Mesendoderm (in vitro differentiated cells): ENCODE measurements around the gene CGNL1.

ENCODE experiments used
- DNase-seq: peaks from one replicate; pipeline ENCODE4 v3.0.0; 2013
- H2AK5ac ChIP-seq: 2 replicates; pipeline ENCODE4 v1.6.1; 2013; ENCODE audit warnings: low read length, inconsistent platforms
- H2BK120ac ChIP-seq: 2 replicates; pipeline ENCODE4 v1.6.1; 2013; ENCODE audit warnings: low read depth, mild to moderate bottlenecking, low read length, moderate library complexity, mixed read lengths
- H2BK15ac ChIP-seq: replicated peaks from 2 replicates; pipeline ENCODE4 v1.6.1; 2013; ENCODE audit warnings: low read depth, mild to moderate bottlenecking, moderate library complexity
- H2BK5ac ChIP-seq: 2 replicates; pipeline ENCODE4 v1.6.1; 2013; ENCODE audit warnings: low read length, inconsistent platforms
- H3K18ac ChIP-seq: 2 replicates; pipeline ENCODE4 v1.6.1; 2013; ENCODE audit warnings: mild to moderate bottlenecking, low read length, mixed read lengths
- H3K23ac ChIP-seq: one replicate; pipeline ENCODE4 v1.6.1; 2013; ENCODE audit warnings: low read length
- H3K27ac ChIP-seq: 2 replicates; pipeline ENCODE4 v1.5.1; 2013; ENCODE audit warnings: low read depth, mild to moderate bottlenecking, inconsistent platforms, low read length, moderate library complexity
- H3K27me3 ChIP-seq: 2 replicates; pipeline ENCODE4 v1.6.1; 2013; ENCODE audit warnings: low read length, control low read depth, mild to moderate bottlenecking, inconsistent platforms; ENCODE audit not compliant: insufficient read depth, poor library complexity
- H3K36me3 ChIP-seq: 2 replicates; pipeline ENCODE4 v1.6.1; 2013; ENCODE audit warnings: low read length, inconsistent platforms; ENCODE audit not compliant: control insufficient read depth, insufficient read depth
- H3K4ac ChIP-seq: one replicate; pipeline ENCODE4 v1.6.1; 2013; ENCODE audit warnings: low read depth, mild to moderate bottlenecking, low read length, moderate library complexity
- H3K4me1 ChIP-seq: 2 replicates; pipeline ENCODE4 v1.6.1; 2013; ENCODE audit warnings: low read depth, low read length, inconsistent platforms; ENCODE audit not compliant: control insufficient read depth
- H3K4me2 ChIP-seq: 2 replicates; pipeline ENCODE4 v1.6.1; 2013; ENCODE audit warnings: low read length
- H3K4me3 ChIP-seq: 2 replicates; pipeline ENCODE4 v1.5.1; 2013; ENCODE audit warnings: mild to moderate bottlenecking, low read length
- H3K56ac ChIP-seq: one replicate; pipeline ENCODE4 v1.6.1; 2013; ENCODE audit warnings: low read length
- H3K79me1 ChIP-seq: 2 replicates; pipeline ENCODE4 v1.6.1; 2013; ENCODE audit warnings: low read length, inconsistent platforms
- H3K79me2 ChIP-seq: 2 replicates; pipeline ENCODE4 v1.6.1; 2013; ENCODE audit warnings: mild to moderate bottlenecking, low read length; ENCODE audit not compliant: control insufficient read depth, insufficient read depth
- H3K9ac ChIP-seq: 2 replicates; pipeline ENCODE4 v1.6.1; 2013; ENCODE audit warnings: low read length, inconsistent platforms
- H4K5ac ChIP-seq: one replicate; pipeline ENCODE4 v1.6.1; 2013; ENCODE audit warnings: low read length
- H4K8ac ChIP-seq: one replicate; pipeline ENCODE4 v1.6.1; 2013; ENCODE audit warnings: low read depth, mild to moderate bottlenecking, control low read depth, low read length, moderate library complexity
- WGBS: extraction: QIAGEN DNeasy Blood & Tissue Kit; methylation state at CpG from one replicate; pipeline ENCODE4 v1.1.7; 2013; ENCODE audit warnings: low lambda C conversion rate, missing lambda C conversion rate; ENCODE audit not compliant: insufficient coverage; ENCODE audit errors: extremely low coverage; 5-methylcytosine and 5-hydroxymethylcytosine counted together

Gene CGNL1

GRCh38 chr15:57580428-57580827 is 204.1 kb downstream of the CGNL1 start:
- WGBS = no CpG with 5 or more reads among the region's 8 CpGs

DNA sequence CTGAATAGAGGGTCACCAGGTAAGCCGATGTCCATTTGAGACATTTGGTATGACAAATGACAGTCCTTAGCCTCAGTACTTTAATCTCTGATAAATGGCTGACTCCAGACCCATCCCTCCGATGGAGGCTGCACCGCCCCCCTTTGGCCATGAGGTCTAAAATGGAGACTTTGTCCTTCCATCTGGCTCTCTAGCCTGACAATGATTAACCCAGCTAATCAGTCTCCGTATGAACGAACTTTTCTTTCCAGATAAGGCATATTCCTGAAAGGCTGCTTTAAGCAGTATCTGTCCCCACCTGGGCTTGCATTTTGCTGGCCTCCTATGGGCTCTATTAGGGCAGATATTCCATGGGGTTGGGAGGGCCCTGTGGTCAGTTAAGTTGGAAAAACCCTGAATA is 204.6 kb downstream of the CGNL1 start:
- Histone ChIP-seq H3K56ac (no peak overlapping the region), H2BK120ac (no peak overlapping the region), H2AK5ac (no peak overlapping the region), H3K18ac (no peak overlapping the region), H3K4me3 (no peak overlapping the region), H3K23ac (no peak overlapping the region), H3K36me3 (no peaks in the 10 kb centered on the region), H3K4ac (no peak overlapping the region), H4K8ac (no peak overlapping the region), H3K79me1 (no peaks in the 10 kb centered on the region), H3K27ac (no peak overlapping the region), H2BK15ac (no peak overlapping the region), H3K27me3 (no peaks in the 10 kb centered on the region), H3K4me2 (no peak overlapping the region), H3K4me1 (no peaks in the 10 kb centered on the region), H2BK5ac (no peak overlapping the region), H3K79me2 (no peaks in the 10 kb centered on the region), H4K5ac (no peak overlapping the region), H3K9ac (no peak overlapping the region)
- DNase-seq = no peak
- WGBS = no CpG with 5 or more reads among the region's 5 CpGs

More at GRCh38 chr15:57580428-57580827, 204.1 kb downstream of the CGNL1 start:
- Histone ChIP-seq H2BK15ac (no peak overlapping the region), H3K4ac (no peak overlapping the region), H3K56ac (no peak overlapping the region), H3K4me3 (no peak overlapping the region), H2AK5ac (no peak overlapping the region), H3K79me1 (no peaks in the 10 kb centered on the region), H4K5ac (no peak overlapping the region), H3K9ac (no peak overlapping the region), H4K8ac (no peak overlapping the region), H3K36me3 (no peaks in the 10 kb centered on the region), H2BK120ac (no peak overlapping the region), H3K4me1 (no peaks in the 10 kb centered on the region), H3K27ac (no peak overlapping the region), H3K27me3 (no peaks in the 10 kb centered on the region), H3K79me2 (no peaks in the 10 kb centered on the region), H3K4me2 (no peak overlapping the region), H2BK5ac (no peak overlapping the region), H3K23ac (no peak overlapping the region), H3K18ac (no peak overlapping the region)
- DNase-seq = no peak

- no peak overlapping the region for H4K8ac ChIP-seq
- H3K4me2 ChIP-seq = no peak overlapping the region
- H2BK5ac ChIP-seq = no peak overlapping the region
- no peaks in the 10 kb centered on the region for H3K36me3 ChIP-seq
- no peaks in the 10 kb centered on the region for H3K27me3 ChIP-seq
- no peak overlapping the region for H2AK5ac ChIP-seq
- H3K18ac ChIP-seq = no peak overlapping the region
- no peak overlapping the region for H2BK120ac ChIP-seq
- no peak for DNase-seq
- H3K79me1 ChIP-seq = no peaks in the 10 kb centered on the region
- H3K9ac ChIP-seq = no peak overlapping the region
- H3K4ac ChIP-seq = no peak overlapping the region
- no peak overlapping the region for H3K56ac ChIP-seq
- no peaks in the 10 kb centered on the region for H3K79me2 ChIP-seq
- H3K4me3 ChIP-seq = no peak overlapping the region
- H3K4me1 ChIP-seq = no peaks in the 10 kb centered on the region
- H4K5ac ChIP-seq = no peak overlapping the region
- WGBS = no CpG with 5 or more reads among the region's 1 CpG
- no peak overlapping the region for H3K27ac ChIP-seq
- H3K23ac ChIP-seq = no peak overlapping the region
- no peak overlapping the region for H2BK15ac ChIP-seq
Measured at GRCh38 chr15:57582090-57582489, 205.8 kb downstream of the CGNL1 start.

- no peak overlapping the region for H2BK120ac ChIP-seq
- no peaks in the 10 kb centered on the region for H3K4me1 ChIP-seq
- H4K5ac ChIP-seq = no peak overlapping the region
- H4K8ac ChIP-seq = no peak overlapping the region
- no peak overlapping the region for H3K4ac ChIP-seq
- H3K27me3 ChIP-seq = no peaks in the 10 kb centered on the region
- no peak overlapping the region for H3K18ac ChIP-seq
- H3K79me1 ChIP-seq = no peaks in the 10 kb centered on the region
- no peak overlapping the region for H2AK5ac ChIP-seq
- no peak overlapping the region for H2BK5ac ChIP-seq
- WGBS = no CpG with 5 or more reads among the region's 2 CpGs
- no peak overlapping the region for H3K27ac ChIP-seq
- no peak overlapping the region for H3K9ac ChIP-seq
- H2BK15ac ChIP-seq = no peak overlapping the region
- H3K79me2 ChIP-seq = no peaks in the 10 kb centered on the region
- no peak overlapping the region for H3K23ac ChIP-seq
- H3K4me3 ChIP-seq = no peak overlapping the region
- no peak overlapping the region for H3K56ac ChIP-seq
- no peak overlapping the region for H3K4me2 ChIP-seq
- DNase-seq = no peak
- H3K36me3 ChIP-seq = no peaks in the 10 kb centered on the region
Measured at GRCh38 chr15:57583282-57583681, 207.0 kb downstream of the CGNL1 start.

- no peak overlapping the region for H3K56ac ChIP-seq
- no peak overlapping the region for H3K4me3 ChIP-seq
- H2BK15ac ChIP-seq = no peak overlapping the region
- H3K4me2 ChIP-seq = no peak overlapping the region
- H3K79me1 ChIP-seq = no peaks in the 10 kb centered on the region
- H3K36me3 ChIP-seq = no peaks in the 10 kb centered on the region
- H3K4ac ChIP-seq = no peak overlapping the region
- no peaks in the 10 kb centered on the region for H3K27me3 ChIP-seq
- H3K79me2 ChIP-seq = no peaks in the 10 kb centered on the region
- no peak overlapping the region for H2AK5ac ChIP-seq
- no peak overlapping the region for H3K9ac ChIP-seq
- no peaks in the 10 kb centered on the region for H3K4me1 ChIP-seq
- no peak overlapping the region for H4K8ac ChIP-seq
- no peak overlapping the region for H2BK120ac ChIP-seq
- no CpG with 5 or more reads among the region's 3 CpGs for WGBS
- no peak overlapping the region for H2BK5ac ChIP-seq
- H3K27ac ChIP-seq = no peak overlapping the region
- no peak overlapping the region for H3K18ac ChIP-seq
- no peak for DNase-seq
- H3K23ac ChIP-seq = no peak overlapping the region
- no peak overlapping the region for H4K5ac ChIP-seq
Measured at GRCh38 chr15:57583720-57584119, 207.4 kb downstream of the CGNL1 start.

GRCh38 chr15:57586661-57587424 is 210.5 kb downstream of the CGNL1 start:
- Histone ChIP-seq H3K23ac (no peak overlapping the region), H3K4me1 (no peaks in the 10 kb centered on the region), H2BK15ac (no peak overlapping the region), H4K8ac (no peak overlapping the region), H2AK5ac (no peak overlapping the region), H4K5ac (no peak overlapping the region), H3K4me3 (no peak overlapping the region), H3K36me3 (no peaks in the 10 kb centered on the region), H3K18ac (no peak overlapping the region), H3K79me2 (no peaks in the 10 kb centered on the region), H2BK5ac (no peak overlapping the region), H3K27ac (no peak overlapping the region), H3K4me2 (no peak overlapping the region), H2BK120ac (no peak overlapping the region), H3K4ac (no peak overlapping the region), H3K9ac (no peak overlapping the region), H3K56ac (no peak overlapping the region), H3K27me3 (no peaks in the 10 kb centered on the region), H3K79me1 (no peaks in the 10 kb centered on the region)
- DNase-seq = no peak
- no CpG with 5 or more reads among the region's 6 CpGs for WGBS
